Measurements from ENCODE around the gene TMX2. TPM values are rescaled to one million over a fixed set of nuclear protein-coding genes. Genes with fewer than 3 reads are reported as not detected.
"Not testable (repeated sequence)": the region's sequence is repeated elsewhere in the genome, so short reads cannot be mapped to it uniquely, and the experiment has no call there.

TMX2 gene
- polyA plus RNA-seq, 1 donor (not counting 4 experiments of a cell fraction or from before 2014, with no cell fraction given), result 92.8 TPM

GRCh38 chr11:57681168-57681567 lies 31.2 kb upstream of the TMX2 start:
- peak overlapping the region; percentile 86 for H3K4me2 ChIP-seq (ENCODE audit: control insufficient read depth, extremely low read depth, insufficient read depth, low read depth, low read length)
- H3K27ac ChIP-seq (ENCODE audit: control insufficient read depth, insufficient read depth, low read length), result peak overlapping the region; percentile 24
- dilution Hi-C loops (cut with MboI; ENCODE audit: extremely low pct_ligation_motif_present, low sequenced_read_pairs), result no loop called here
- H3K9ac ChIP-seq (ENCODE audit: control insufficient read depth, extremely low read depth, insufficient read depth, low read length), result no peak overlapping the region
- peaks cover 4% of the 10 kb centered on the region for H4K20me1 ChIP-seq (ENCODE audit: control insufficient read depth, extremely low read depth, insufficient read depth, low read length)
- H3K36me3 ChIP-seq (ENCODE audit: control insufficient read depth in 2 of 2, extremely low read depth in 1 of 2, insufficient read depth in 2 of 2, low read length in 2 of 2), result peaks cover 11 to 26% of the 10 kb centered on the region in 2 experiments
- H3K4me3 ChIP-seq (ENCODE audit: control insufficient read depth in 2 of 3, extremely low read depth in 1 of 3, insufficient read depth in 2 of 3, low read depth in 1 of 3, low read length in 3 of 3), result no peak overlapping the region
- no peak overlapping the region for H2AFZ ChIP-seq (ENCODE audit: control insufficient read depth, low read length)
- DNase-seq (ENCODE audit: low read depth, low spot score) (no peak), FAIRE-seq (no peak)
- peaks cover 68% of the 10 kb centered on the region for H3K79me2 ChIP-seq (ENCODE audit: control insufficient read depth, insufficient read depth, low read length)
- H3K9me3 ChIP-seq (ENCODE audit: control insufficient read depth, low read depth, low read length), result no peaks in the 10 kb centered on the region
- peaks cover 22% of the 10 kb centered on the region for H3K4me1 ChIP-seq (ENCODE audit: control insufficient read depth, extremely low read depth, insufficient read depth, low read length)
- TF ChIP-seq, protein P1, sequence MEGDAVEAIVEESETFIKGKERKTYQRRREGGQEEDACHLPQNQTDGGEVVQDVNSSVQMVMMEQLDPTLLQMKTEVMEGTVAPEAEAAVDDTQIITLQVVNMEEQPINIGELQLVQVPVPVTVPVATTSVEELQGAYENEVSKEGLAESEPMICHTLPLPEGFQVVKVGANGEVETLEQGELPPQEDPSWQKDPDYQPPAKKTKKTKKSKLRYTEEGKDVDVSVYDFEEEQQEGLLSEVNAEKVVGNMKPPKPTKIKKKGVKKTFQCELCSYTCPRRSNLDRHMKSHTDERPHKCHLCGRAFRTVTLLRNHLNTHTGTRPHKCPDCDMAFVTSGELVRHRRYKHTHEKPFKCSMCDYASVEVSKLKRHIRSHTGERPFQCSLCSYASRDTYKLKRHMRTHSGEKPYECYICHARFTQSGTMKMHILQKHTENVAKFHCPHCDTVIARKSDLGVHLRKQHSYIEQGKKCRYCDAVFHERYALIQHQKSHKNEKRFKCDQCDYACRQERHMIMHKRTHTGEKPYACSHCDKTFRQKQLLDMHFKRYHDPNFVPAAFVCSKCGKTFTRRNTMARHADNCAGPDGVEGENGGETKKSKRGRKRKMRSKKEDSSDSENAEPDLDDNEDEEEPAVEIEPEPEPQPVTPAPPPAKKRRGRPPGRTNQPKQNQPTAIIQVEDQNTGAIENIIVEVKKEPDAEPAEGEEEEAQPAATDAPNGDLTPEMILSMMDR (optimal IDR thresholded peaks at IDR 0.05 in 1 of 3, IDR thresholded peaks at IDR 0.05 in 1 of 3, conservative IDR thresholded peaks at IDR 0.05 in 1 of 3; ENCODE audit: extremely low read depth in 1 of 3, insufficient read depth in 2 of 3, low read length in 3 of 3), result no peak
- H3K9me1 ChIP-seq (ENCODE audit: control insufficient read depth, extremely low read depth, insufficient read depth, low read length), result no peaks in the 10 kb centered on the region
- no peaks in the 10 kb centered on the region for H3K27me3 ChIP-seq (ENCODE audit: control insufficient read depth, extremely low read depth, insufficient read depth, low read length)

DNA sequence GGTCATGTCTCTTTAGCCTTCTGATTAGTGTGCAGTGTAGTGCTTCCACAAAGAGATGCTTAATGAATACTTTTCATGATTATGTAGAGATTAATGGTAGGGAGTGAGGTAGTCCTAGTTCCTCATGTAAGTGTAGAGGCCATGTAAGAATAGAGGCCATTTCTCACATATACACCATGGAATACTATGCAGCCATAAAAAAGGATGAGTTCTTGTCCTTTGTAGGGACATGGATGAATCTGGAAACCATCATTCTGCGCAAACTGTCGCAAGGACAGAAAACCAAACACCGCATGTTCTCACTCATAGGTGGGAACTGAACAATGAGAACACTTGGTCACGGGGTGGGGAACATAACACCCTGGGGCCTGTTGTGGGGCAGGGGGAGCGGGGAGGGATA lies 21.9 kb upstream of the TMX2 start:
- H3K36me3 ChIP-seq (ENCODE audit: control insufficient read depth in 2 of 2, extremely low read depth in 1 of 2, insufficient read depth in 2 of 2, low read length in 2 of 2), result peaks cover 23 to 37% of the 10 kb centered on the region in 2 experiments
- DNase-seq (ENCODE audit: low read depth, low spot score); H3K27me3 ChIP-seq (ENCODE audit: control insufficient read depth, extremely low read depth, insufficient read depth, low read length); H2AFZ ChIP-seq (ENCODE audit: control insufficient read depth, low read length); H3K4me2 ChIP-seq (ENCODE audit: control insufficient read depth, extremely low read depth, insufficient read depth, low read depth, low read length); H3K9me3 ChIP-seq (ENCODE audit: control insufficient read depth, low read depth, low read length); H3K4me1 ChIP-seq (ENCODE audit: control insufficient read depth, extremely low read depth, insufficient read depth, low read length); H3K27ac ChIP-seq (ENCODE audit: control insufficient read depth, insufficient read depth, low read length); H3K9me1 ChIP-seq (ENCODE audit: control insufficient read depth, extremely low read depth, insufficient read depth, low read length); H4K20me1 ChIP-seq (ENCODE audit: control insufficient read depth, extremely low read depth, insufficient read depth, low read length); H3K9ac ChIP-seq (ENCODE audit: control insufficient read depth, extremely low read depth, insufficient read depth, low read length); FAIRE-seq; H3K4me3 ChIP-seq (ENCODE audit: control insufficient read depth in 2 of 3, extremely low read depth in 1 of 3, insufficient read depth in 2 of 3, low read depth in 1 of 3, low read length in 3 of 3); dilution Hi-C loops (cut with MboI; ENCODE audit: extremely low pct_ligation_motif_present, low sequenced_read_pairs): not testable (repeated sequence)
- peaks cover 22% of the 10 kb centered on the region for H3K79me2 ChIP-seq (ENCODE audit: control insufficient read depth, insufficient read depth, low read length)

- no peak overlapping the region for H3K9ac ChIP-seq (ENCODE audit: control insufficient read depth, extremely low read depth, insufficient read depth, low read length)
- H3K4me3 ChIP-seq (ENCODE audit: control insufficient read depth in 2 of 3, extremely low read depth in 1 of 3, insufficient read depth in 2 of 3, low read depth in 1 of 3, low read length in 3 of 3), result no peak overlapping the region
- FAIRE-seq (no peak), DNase-seq (ENCODE audit: low read depth, low spot score) (no peak)
- no peaks in the 10 kb centered on the region for H3K27me3 ChIP-seq (ENCODE audit: control insufficient read depth, extremely low read depth, insufficient read depth, low read length)
- no peak overlapping the region for H3K4me2 ChIP-seq (ENCODE audit: control insufficient read depth, extremely low read depth, insufficient read depth, low read depth, low read length)
- H2AFZ ChIP-seq (ENCODE audit: control insufficient read depth, low read length), result no peak overlapping the region
- TF ChIP-seq, protein P1 (optimal IDR thresholded peaks at IDR 0.05 in 1 of 3, IDR thresholded peaks at IDR 0.05 in 1 of 3, conservative IDR thresholded peaks at IDR 0.05 in 1 of 3; ENCODE audit: extremely low read depth in 1 of 3, insufficient read depth in 2 of 3, low read length in 3 of 3), result no peak
- no peak for TF ChIP-seq EZH2 (IDR thresholded peaks at IDR 0.05; ENCODE audit: low read length)
- H3K79me2 ChIP-seq (ENCODE audit: control insufficient read depth, insufficient read depth, low read length), result no peaks in the 10 kb centered on the region
- no peaks in the 10 kb centered on the region for H4K20me1 ChIP-seq (ENCODE audit: control insufficient read depth, extremely low read depth, insufficient read depth, low read length)
- no peak overlapping the region for H3K27ac ChIP-seq (ENCODE audit: control insufficient read depth, insufficient read depth, low read length)
- dilution Hi-C loops (cut with MboI; ENCODE audit: extremely low pct_ligation_motif_present, low sequenced_read_pairs), result no loop called here
- no peaks in the 10 kb centered on the region for H3K9me3 ChIP-seq (ENCODE audit: control insufficient read depth, low read depth, low read length)
- no peaks in the 10 kb centered on the region for H3K4me1 ChIP-seq (ENCODE audit: control insufficient read depth, extremely low read depth, insufficient read depth, low read length)
- peaks cover 38 to 44% of the 10 kb centered on the region in 2 experiments for H3K36me3 ChIP-seq (ENCODE audit: control insufficient read depth in 2 of 2, extremely low read depth in 1 of 2, insufficient read depth in 2 of 2, low read length in 2 of 2)
- no peaks in the 10 kb centered on the region for H3K9me1 ChIP-seq (ENCODE audit: control insufficient read depth, extremely low read depth, insufficient read depth, low read length)
Observed at GRCh38 chr11:57698843-57699365, 13.5 kb upstream of the TMX2 start.

All from keratinocyte (primary cell).